Measurements from ENCODE around the gene IL12RB2.
A peak's percentile ranks its signal among the peaks of the same experiment; 100 is the strongest.
"Not testable (repeated sequence)": the region's sequence is repeated elsewhere in the genome, so short reads cannot be mapped to it uniquely, and the experiment has no call there.

IL12RB2 gene

DNA sequence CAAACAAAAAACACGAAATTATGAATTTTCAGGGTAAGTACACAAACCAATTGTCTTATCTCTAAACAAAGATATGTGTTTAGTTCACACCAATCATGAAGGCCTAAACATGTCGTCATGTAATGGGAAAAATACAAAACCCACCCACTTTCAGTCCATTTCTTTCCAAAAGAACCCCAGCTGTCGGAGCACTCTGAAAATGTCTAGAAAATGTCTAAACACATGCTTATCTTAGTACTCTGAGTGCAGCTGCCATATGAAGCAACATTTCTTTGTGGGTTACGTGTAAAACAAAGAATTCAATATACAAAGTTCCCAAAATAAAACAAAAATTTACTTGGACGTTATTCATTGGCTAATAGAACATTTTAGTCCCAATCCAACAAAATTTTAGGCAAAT is 99.8 kb downstream of the IL12RB2 start:
- H3K27ac Mint-ChIP-seq = no peak overlapping the region
- intact Hi-C loops (cut with micrococcal nuclease) = no loop called here
- no peaks in the 10 kb centered on the region for H3K4me1 Mint-ChIP-seq (ENCODE audit: low read depth)
- H3K4me3 Mint-ChIP-seq = no peak overlapping the region
- no peaks in the 10 kb centered on the region for H3K27me3 Mint-ChIP-seq
- H3K36me3 Mint-ChIP-seq (ENCODE audit: low read depth) = peaks cover 29% of the 10 kb centered on the region
- H3K9me3 Mint-ChIP-seq = no peaks in the 10 kb centered on the region

DNA sequence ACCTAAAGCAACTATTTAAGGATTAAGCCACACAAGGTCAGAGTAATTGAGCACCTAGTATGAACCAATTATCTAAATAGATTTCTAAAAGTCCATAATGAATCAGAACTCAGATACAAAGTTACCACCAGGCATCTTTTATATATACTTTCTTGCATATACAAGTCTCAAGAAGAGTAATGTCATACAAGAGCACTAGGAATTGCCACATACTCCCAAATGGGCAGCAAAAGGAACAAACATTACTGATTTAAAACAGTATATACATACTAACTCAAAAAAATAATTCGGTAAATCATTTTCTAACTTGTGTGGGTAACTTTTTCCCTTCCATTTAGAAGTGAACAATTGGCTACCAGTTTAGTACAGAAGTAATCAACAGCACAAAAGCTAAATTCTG is 100.5 kb downstream of the IL12RB2 start:
- Mint-ChIP-seq H3K36me3 (ENCODE audit: low read depth) (peaks cover 33% of the 10 kb centered on the region), H3K27ac (no peak overlapping the region), H3K27me3 (no peaks in the 10 kb centered on the region), H3K4me1 (ENCODE audit: low read depth) (no peaks in the 10 kb centered on the region), H3K4me3 (no peak overlapping the region), H3K9me3 (no peaks in the 10 kb centered on the region)
- intact Hi-C loops (cut with micrococcal nuclease) = no loop called here

DNA sequence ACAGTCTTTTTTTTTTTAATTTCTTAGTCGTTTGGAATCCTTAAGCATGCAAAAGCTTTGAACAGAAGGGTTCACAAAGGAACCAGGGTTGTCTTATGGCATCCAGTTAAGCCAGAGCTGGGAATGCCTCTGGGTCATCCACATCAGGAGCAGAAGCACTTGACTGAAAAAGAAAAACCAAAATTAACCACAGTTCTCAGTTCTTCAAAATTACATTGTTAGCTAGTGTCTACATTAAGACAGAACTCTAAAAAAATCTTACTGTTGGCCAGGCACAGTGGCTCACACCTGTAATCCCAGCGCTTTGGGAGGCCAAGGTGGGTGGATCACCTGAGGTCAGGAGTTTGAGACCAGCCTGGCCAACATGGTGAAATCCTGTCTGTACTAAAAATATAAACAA is 105.4 kb downstream of the IL12RB2 start:
- not testable (repeated sequence) for H3K9me3 Mint-ChIP-seq; H3K4me1 Mint-ChIP-seq (ENCODE audit: low read depth); H3K27me3 Mint-ChIP-seq; H3K4me3 Mint-ChIP-seq; H3K27ac Mint-ChIP-seq
- intact Hi-C loops (cut with micrococcal nuclease) = loop anchor here (10.0 kb wide), 1 partner anchor 82 kb away; no protein-coding TSS in a partner anchor
- peaks cover 83% of the 10 kb centered on the region for H3K36me3 Mint-ChIP-seq (ENCODE audit: low read depth)

DNA sequence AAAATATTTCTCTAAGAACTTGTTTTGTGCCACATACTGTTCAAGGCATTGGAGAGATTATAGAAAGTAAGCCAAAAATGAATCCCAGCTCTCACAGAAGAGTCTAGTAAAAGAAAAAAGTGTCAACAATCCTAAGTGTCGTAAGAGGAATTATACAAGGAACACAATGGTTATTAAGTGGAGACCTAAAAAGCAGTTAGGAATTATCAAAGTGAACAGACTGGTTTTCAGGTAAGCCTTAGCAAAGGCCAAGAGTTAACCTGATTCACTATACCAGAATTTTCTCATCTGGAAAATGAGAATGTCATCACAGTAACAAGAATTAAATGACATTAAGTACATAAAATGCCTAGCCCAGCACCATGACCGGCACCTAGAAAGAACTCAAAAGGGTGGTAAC is 106.9 kb downstream of the IL12RB2 start:
- no peaks in the 10 kb centered on the region for H3K9me3 Mint-ChIP-seq
- H3K27me3 Mint-ChIP-seq = no peaks in the 10 kb centered on the region
- H3K4me1 Mint-ChIP-seq (ENCODE audit: low read depth) = peaks cover 4% of the 10 kb centered on the region
- no peak overlapping the region for H3K27ac Mint-ChIP-seq
- intact Hi-C loops (cut with micrococcal nuclease) = loop anchor here (10.0 kb wide), 1 partner anchor 80 kb away; no protein-coding TSS in a partner anchor
- no peak overlapping the region for H3K4me3 Mint-ChIP-seq
- H3K36me3 Mint-ChIP-seq (ENCODE audit: low read depth) = peaks cover 91% of the 10 kb centered on the region

DNA sequence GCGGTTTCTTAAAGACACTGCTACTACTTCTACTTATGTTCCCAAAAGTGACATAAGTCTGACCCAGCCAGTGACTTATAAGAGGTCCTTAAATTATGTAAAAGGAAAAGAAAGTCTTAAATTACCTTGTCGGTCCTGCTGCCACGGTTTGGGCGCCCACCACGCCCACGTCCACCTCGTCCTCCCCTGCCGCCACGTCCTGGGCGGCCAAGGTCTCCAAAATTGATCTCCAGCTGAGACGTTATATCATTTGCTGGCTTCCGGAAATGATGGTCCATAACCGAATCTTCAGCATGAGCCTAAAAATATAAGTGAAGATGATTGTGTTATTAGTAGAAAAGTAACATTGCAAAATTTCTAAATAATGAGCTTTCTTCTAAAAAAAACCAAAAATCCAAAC is 107.4 kb downstream of the IL12RB2 start:
- H3K27ac Mint-ChIP-seq = no peak overlapping the region
- H3K36me3 Mint-ChIP-seq (ENCODE audit: low read depth) = peaks cover 93% of the 10 kb centered on the region
- H3K4me3 Mint-ChIP-seq = no peak overlapping the region
- no peaks in the 10 kb centered on the region for H3K27me3 Mint-ChIP-seq
- intact Hi-C loops (cut with micrococcal nuclease) = loop anchor here (10.0 kb wide), 1 partner anchor 80 kb away; no protein-coding TSS in a partner anchor
- H3K9me3 Mint-ChIP-seq = no peaks in the 10 kb centered on the region
- peaks cover 4% of the 10 kb centered on the region for H3K4me1 Mint-ChIP-seq (ENCODE audit: low read depth)

DNA sequence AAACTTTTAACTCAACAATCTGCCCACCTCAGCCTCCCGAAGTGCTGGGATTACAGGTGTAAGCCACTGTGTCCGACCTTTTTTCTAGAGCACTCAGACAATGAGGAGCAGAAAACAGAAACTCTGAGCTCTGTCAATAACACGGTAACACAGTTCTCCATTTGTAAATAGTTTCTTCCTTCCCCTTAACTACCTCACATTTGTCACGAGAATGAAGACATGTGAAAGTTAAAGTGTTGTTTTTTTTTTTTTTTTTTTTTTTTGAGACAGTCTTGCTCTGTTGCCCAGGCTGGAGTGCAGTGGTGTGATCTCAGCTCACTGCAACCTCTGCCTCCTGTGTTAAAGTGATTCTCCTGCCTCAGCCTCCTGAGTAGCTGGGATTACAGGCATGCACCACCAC is 110.1 kb downstream of the IL12RB2 start:
- Mint-ChIP-seq H3K27ac (peak overlapping the region; percentile 39), H3K36me3 (ENCODE audit: low read depth) (peaks cover 100% of the 10 kb centered on the region)
- not testable (repeated sequence) for H3K4me3 Mint-ChIP-seq; H3K27me3 Mint-ChIP-seq; H3K9me3 Mint-ChIP-seq; H3K4me1 Mint-ChIP-seq (ENCODE audit: low read depth)
- intact Hi-C loops (cut with micrococcal nuclease) = loop anchor here (10.0 kb wide), 1 partner anchor 77 kb away; no protein-coding TSS in a partner anchor

DNA sequence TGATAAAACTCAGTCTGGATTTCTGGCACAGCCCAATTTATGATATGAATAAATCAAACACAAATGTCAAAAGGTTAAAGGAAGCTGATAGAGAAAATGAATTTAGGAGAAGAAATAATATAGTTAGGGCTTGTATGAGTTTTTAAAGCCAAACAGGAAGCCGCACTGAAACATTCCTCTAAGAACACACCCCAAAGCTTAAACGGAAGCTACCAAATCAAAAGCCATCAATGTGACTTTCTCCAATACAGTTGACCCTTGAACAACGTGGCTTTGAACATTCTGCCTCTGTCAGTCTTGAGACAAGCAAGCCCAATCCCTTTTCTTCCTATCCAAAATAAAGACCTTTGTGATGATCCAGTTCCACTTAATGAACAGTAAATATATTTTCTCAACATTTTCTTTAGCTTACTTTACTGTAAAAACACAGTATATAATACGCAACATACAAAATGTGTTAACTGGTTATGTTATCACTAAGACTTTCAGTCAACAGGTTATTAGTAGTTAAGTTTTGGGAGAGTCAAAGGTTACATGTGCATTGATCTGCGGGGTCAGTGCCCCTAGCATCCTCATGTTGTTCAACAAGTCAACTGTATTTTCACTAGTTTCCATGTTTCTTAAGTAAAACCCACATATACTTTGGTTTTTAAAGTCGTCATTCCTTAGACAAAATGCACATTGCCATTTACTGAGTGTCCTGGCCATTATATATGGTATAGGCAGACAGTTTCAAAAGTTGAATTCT is 111.3 kb downstream of the IL12RB2 start:
- H3K9me3 Mint-ChIP-seq = no peaks in the 10 kb centered on the region
- no peak overlapping the region for H3K27ac Mint-ChIP-seq
- intact Hi-C loops (cut with micrococcal nuclease) = loop anchor here (10.0 kb wide), 1 partner anchor 76 kb away; no protein-coding TSS in a partner anchor
- peaks cover 100% of the 10 kb centered on the region for H3K36me3 Mint-ChIP-seq (ENCODE audit: low read depth)
- H3K27me3 Mint-ChIP-seq = no peaks in the 10 kb centered on the region
- no peak overlapping the region for H3K4me3 Mint-ChIP-seq
- peaks cover 4% of the 10 kb centered on the region for H3K4me1 Mint-ChIP-seq (ENCODE audit: low read depth)

DNA sequence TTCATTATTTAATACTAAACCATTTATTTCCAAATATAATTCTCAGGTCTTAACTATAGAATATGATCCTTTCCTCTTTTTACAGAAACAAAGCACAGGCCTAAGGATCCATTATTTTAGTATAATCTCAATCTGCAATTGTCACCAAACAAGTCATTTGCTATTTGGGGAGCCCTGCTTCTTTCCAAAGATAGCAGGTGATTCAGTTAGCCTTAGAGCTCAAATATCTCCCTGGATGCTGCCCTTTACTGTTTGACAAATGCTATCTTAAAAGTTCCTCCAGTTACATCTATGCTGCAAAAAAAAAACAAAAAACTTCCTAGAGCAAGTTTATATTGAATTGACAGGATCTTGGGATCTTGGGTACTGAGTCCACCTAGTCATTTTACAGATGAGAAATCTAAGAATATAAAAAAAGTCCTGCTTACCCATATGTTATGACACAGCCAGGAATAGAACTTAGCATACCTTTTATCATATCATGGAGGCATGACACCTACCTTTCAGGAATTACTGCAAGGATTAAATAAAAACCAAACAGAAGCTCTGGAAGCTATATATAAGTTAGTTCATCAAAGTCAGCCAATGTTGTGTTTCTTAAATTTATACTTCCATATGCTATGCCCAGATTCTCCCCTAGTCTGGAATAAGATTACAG is 113.3 kb downstream of the IL12RB2 start:
- peaks cover 100% of the 10 kb centered on the region for H3K36me3 Mint-ChIP-seq (ENCODE audit: low read depth)
- peaks cover 5% of the 10 kb centered on the region for H3K4me1 Mint-ChIP-seq (ENCODE audit: low read depth)
- intact Hi-C loops (cut with micrococcal nuclease) = loop anchor here (10.0 kb wide), 1 partner anchor 1996 kb away; the partner anchor contains the start of genes LEPR and LEPROT
- H3K27me3 Mint-ChIP-seq = no peaks in the 10 kb centered on the region
- H3K9me3 Mint-ChIP-seq = no peaks in the 10 kb centered on the region
- no peak overlapping the region for H3K4me3 Mint-ChIP-seq
- H3K27ac Mint-ChIP-seq = no peak overlapping the region

DNA sequence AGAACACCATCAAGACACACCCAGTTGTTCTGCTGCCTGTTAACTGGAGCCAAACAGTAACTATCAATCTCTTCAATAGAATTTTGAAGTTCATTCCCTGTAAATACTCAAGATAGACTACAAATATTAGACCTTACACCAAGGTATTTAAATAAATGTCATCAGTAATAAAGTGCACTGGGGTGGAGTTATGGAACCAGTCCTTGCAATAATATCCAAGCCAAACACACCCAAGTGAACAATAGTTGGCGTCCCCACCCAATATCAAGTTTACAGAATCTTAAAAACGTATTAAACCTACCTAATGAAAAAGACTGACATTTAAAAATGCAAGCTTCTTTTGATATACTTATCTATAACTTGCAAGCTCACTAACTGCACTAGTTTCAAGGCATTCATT is 119.8 kb downstream of the IL12RB2 start:
- H3K36me3 Mint-ChIP-seq (ENCODE audit: low read depth) = peaks cover 66% of the 10 kb centered on the region
- peaks cover 24% of the 10 kb centered on the region for H3K4me1 Mint-ChIP-seq (ENCODE audit: low read depth)
- H3K27ac Mint-ChIP-seq = no peak overlapping the region
- H3K4me3 Mint-ChIP-seq = peak overlapping the region; percentile 53
- no peaks in the 10 kb centered on the region for H3K9me3 Mint-ChIP-seq
- intact Hi-C loops (cut with micrococcal nuclease) = loop anchor here (5.0 to 10.0 kb wide), 2 partner anchors 115 to 2003 kb away; partner anchors contain the start of genes LEPR and LEPROT
- H3K27me3 Mint-ChIP-seq = no peaks in the 10 kb centered on the region

DNA sequence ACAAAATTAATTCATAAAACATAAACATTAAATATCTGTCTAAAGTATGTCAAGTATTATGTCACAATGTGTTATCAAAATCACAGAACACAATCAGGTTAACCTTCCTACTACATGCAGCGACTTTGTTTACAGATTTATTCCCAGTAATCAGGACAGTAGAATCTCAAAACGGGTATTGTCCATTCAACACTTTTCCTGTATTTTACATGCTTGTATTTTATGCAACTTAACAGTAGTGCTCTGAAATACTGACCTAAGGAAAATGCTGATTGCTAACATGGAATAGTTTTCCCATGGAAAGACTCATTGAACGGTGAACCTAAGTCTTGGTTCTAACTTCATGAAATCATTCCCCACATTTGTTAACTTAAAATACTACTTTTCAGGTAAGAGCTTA is 120.3 kb downstream of the IL12RB2 start:
- Mint-ChIP-seq H3K4me3 (peak overlapping the region; percentile 97), H3K4me1 (ENCODE audit: low read depth) (peaks cover 26% of the 10 kb centered on the region), H3K27ac (no peak overlapping the region), H3K27me3 (no peaks in the 10 kb centered on the region), H3K36me3 (ENCODE audit: low read depth) (peaks cover 61% of the 10 kb centered on the region), H3K9me3 (no peaks in the 10 kb centered on the region)
- intact Hi-C loops (cut with micrococcal nuclease) = loop anchor here (5.0 to 10.0 kb wide), 2 partner anchors 116 to 2003 kb away; partner anchors contain the start of genes LEPR and LEPROT

DNA sequence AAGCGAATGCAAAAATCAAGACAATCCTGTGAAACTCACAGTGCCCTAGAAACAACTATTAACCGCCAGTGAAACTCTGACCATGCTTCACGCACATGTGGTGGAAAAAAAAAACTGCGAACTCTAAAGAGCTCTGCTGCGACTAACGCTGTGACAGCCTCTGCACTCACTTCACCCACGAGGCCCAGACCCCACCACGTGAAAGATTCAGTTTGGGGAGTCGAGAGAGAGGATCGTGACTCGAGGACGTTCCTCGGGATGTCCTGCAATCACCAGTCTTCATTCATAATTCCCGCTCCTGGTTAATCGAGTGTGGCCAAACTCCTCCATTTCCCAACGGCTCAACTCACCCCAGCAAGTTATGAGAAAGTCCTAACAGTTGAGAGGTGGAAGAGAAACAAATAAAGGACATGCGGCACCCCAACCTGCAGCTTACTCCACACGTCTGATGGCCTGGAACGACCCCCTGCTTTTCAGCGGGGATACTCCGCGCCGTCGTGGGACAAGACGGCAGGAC is 121.4 kb downstream of the IL12RB2 start:
- Mint-ChIP-seq H3K27me3 (no peaks in the 10 kb centered on the region), H3K4me1 (ENCODE audit: low read depth) (peaks cover 37% of the 10 kb centered on the region), H3K27ac (peak overlapping the region; percentile 95), H3K9me3 (no peaks in the 10 kb centered on the region), H3K4me3 (peak overlapping the region; percentile 97), H3K36me3 (ENCODE audit: low read depth) (peaks cover 50% of the 10 kb centered on the region)
- intact Hi-C loops (cut with micrococcal nuclease) = loop anchor here (5.0 to 10.0 kb wide), 2 partner anchors 117 to 2004 kb away; partner anchors contain the start of genes LEPR and LEPROT

DNA sequence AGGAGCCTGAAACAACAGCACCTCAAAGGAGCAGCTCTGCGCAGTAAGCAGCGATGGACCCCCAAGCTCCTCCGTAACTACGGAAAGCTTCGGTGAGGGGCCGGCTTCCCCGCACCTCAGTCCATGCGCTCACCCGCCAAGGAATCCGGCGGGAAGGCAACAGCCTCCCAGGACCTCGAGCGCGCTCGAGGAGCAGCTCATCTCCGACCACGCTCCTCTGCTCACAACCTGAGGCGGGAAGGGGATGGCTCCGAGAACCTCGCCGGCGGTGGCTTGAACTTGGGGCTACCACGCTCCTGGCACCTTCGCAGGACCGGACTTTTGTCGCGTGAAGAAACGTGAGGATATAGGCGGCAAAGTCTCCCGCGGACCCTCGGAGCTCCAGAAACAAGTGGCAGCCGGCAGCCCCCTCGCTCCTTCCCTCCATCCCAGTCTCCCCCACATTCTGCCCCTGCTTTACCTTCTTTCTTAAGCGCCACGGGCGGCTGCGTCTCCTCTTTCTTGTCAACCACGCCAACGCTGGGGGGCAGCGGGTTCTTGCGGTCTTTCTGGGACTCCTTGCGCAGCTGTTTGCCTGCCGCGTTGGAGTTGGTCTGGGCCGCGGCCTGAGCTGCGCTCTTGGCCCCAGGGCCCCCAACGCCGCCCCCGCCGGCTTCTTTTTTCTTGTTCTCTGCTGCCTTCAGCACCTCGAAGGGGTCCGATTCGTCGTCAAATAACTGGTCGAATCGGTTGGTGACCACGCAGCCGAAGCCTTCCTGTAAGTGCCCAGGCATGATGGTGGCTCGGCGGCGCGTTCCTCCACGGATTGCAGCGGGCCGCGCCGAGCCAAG is 122.1 kb downstream of the IL12RB2 start:
- Mint-ChIP-seq H3K4me3 (peak overlapping the region; percentile 97), H3K36me3 (ENCODE audit: low read depth) (peaks cover 43% of the 10 kb centered on the region), H3K27me3 (no peaks in the 10 kb centered on the region), H3K27ac (peak overlapping the region; percentile 95), H3K9me3 (no peaks in the 10 kb centered on the region), H3K4me1 (ENCODE audit: low read depth) (peaks cover 44% of the 10 kb centered on the region)
- intact Hi-C loops (cut with micrococcal nuclease) = loop anchor here (2.0 to 10.0 kb wide), 5 partner anchors 117 to 2005 kb away; partner anchors contain the start of genes LEPR, LEPROT and SLC35D1
